Heart right ventricle (tissue), 16 donors: ENCODE data around the gene AQP2. TPM values are rescaled to one million over a fixed set of nuclear protein-coding genes. Genes with fewer than 3 reads are reported as not detected.

ENCODE experiments used
- ATAC-seq, 8 donors: fragments of 200-7000 bp; cut with Tn5 transposase; one replicate each; pipeline ENCODE4 v1.9.1; 2020; ENCODE audit warnings: mild to moderate bottlenecking in 8 of 8, moderate library complexity in 8 of 8, moderate number of reproducible peaks in 1 of 8
- DNase-seq, 2 donors: peaks; one replicate each; pipeline ENCODE4 v3.0.0-alpha.2; 2020
- H3K27ac ChIP-seq, 10 donors: fragments of 200-600 bp; sonication (generic) in 2 of 10; one replicate each; pipeline versions ENCODE4 v1.5.0 to v1.8.0; 2020 to 2022; ENCODE audit warnings: mild to moderate bottlenecking in 3 of 10
- H3K27me3 ChIP-seq, 7 donors: fragments of 200-600 bp; one replicate each; pipeline ENCODE4 v1.8.0; 2021 to 2022; ENCODE audit warnings: mild to moderate bottlenecking in 2 of 7
- H3K36me3 ChIP-seq, 9 donors: fragments of 200-600 bp; sonication (generic) in 1 of 9; one replicate each; pipeline versions ENCODE4 v1.5.0 to v1.8.0; 2020 to 2022; ENCODE audit warnings: mild to moderate bottlenecking in 2 of 9
- H3K4me1 ChIP-seq, 9 donors: fragments of 200-600 bp; sonication (generic) in 1 of 9; one replicate each; pipeline versions ENCODE4 v1.5.0 to v1.8.0; 2020 to 2022; ENCODE audit warnings: mild to moderate bottlenecking in 4 of 9
- H3K4me3 ChIP-seq, 10 donors: fragments of 200-600 bp; sonication (generic) in 2 of 10; one replicate each; pipeline versions ENCODE4 v1.5.0 to v1.8.0; 2020 to 2022; ENCODE audit warnings: mild to moderate bottlenecking in 7 of 10, moderate library complexity in 2 of 10
- H3K9me3 ChIP-seq, 11 donors: fragments of 200-600 bp in 10 of 11; sonication (generic) in 2 of 11; one replicate each; pipeline versions ENCODE4 v1.5.0 to v1.8.0; 2013 to 2022; ENCODE audit warnings: mild to moderate bottlenecking in 2 of 11, control low read depth in 1 of 11, moderate library complexity in 1 of 11
- CTCF ChIP-seq, 9 donors: fragments of 200-600 bp; sonication (generic) in 2 of 9; IDR thresholded peaks; one replicate each; pipeline versions ENCODE4 v1.5.0 to v1.8.0; 2021 to 2022; ENCODE audit warnings: antibody characterized with exemption in 9 of 9, mild to moderate bottlenecking in 5 of 9, moderate library complexity in 1 of 9
- WGBS, 2 donors: extraction: QIAGEN DNeasy Blood & Tissue Kit; methylation state at CpG; one replicate each; pipeline ENCODE4 v1.1.7; 2013; ENCODE audit warnings: inconsistent platforms in 1 of 2; 5-methylcytosine and 5-hydroxymethylcytosine counted together
- intact Hi-C, 10 donors: fragments of 100-400 bp; cut with DNase I; formaldehyde crosslinking; loops; one replicate each; pipeline versions ENCODE4 v1.11.1 to v1.14.2; 2022
- polyA plus RNA-seq, 2 donors: library from polyadenylated mRNA; stranded (reverse); fragments of 200-250 nt; gene quantifications; one replicate each; pipeline ENCODE4 v1.2.3, GENCODE V29; 2013
- total RNA-seq, 10 donors: library from RNA; stranded (reverse); fragmentation: NEBNext Ultra II Directional in 3 of 10; extraction: Animal tissue kit (Norgen Biotek cat#: 25700) in 3 of 10; gene quantifications; one replicate each; pipeline versions ENCODE4 v1.2.1 to v1.2.4, GENCODE V29; 2021 to 2023
- donor health status: Arrhythmogenic right ventricular cardiomyopathy.
- donor health status: ischemic (EF 13 %, LVEDD 7.1; RV severe dilation, severe dysfunction).
- donor health status: healthy with polysubstance abuse.
- donor health status: DM: no; HTN: yes; CAD: no.
- donor health status: DM: no; HTN: no; CAD: no.
- donor health status: ischemic (EF 25% LVEDD 6.9; RV normal size, moderate dysfunction).
- donor health status: ischemic (EF 25% LVEDD 5.7; RV mildly dilated, moderate dysfunction).
- donor health status: healthy.
- donor health status: DM: yes; HTN: yes; CAD: no.
- donor health status: Ischemic cardiomyopathy.
- donor health status: ischemic (EF 35%, LVEDD 5.7; RV mildly dilated, moderate dysfunction).
- donor health status: nonischemic (EF 11% LVEDD 7.7; RV severe dilation, severe dysfunction).
- donor health status: DM: yes; HTN: yes; CAD: no.
- donor health status: PGD.
- donor health status: ischemic (EF 29% LVEDD 5.4; RV normal size, mild dysfunction).
- donor health status: nonischemic (EF 23%, LVEDD 6.1; RV moderate dilation, normal function).

Gene AQP2
- total and polyA plus RNA-seq, 12 donors = 0.04 TPM; not detected in 11

- no peak overlapping the region for H3K4me3 ChIP-seq
- no peaks in the 10 kb centered on the region for H3K36me3 ChIP-seq
- H3K27me3 ChIP-seq = peaks cover 0 to 51% (median 36%) of the 10 kb centered on the region in 7 donors
- ATAC-seq (no peak), DNase-seq (no peak)
- 79 to 87% methylated on average over 6 of the region's 6 CpGs for WGBS, 2 donors
- H3K4me1 ChIP-seq = peaks cover 5 to 32% (median 14%) of the 10 kb centered on the region in 9 donors
- H3K9me3 ChIP-seq = no peaks in the 10 kb centered on the region
- H3K27ac ChIP-seq = no peak overlapping the region
- intact Hi-C loops = loop anchor here in 2 of 10 donors (5.0 kb wide), 2 partner anchors 56 to 86 kb away; partner anchors contain the start of genes ASIC1 (in 1 of the 2) and RACGAP1 (in 1 of the 2)
- no peak for TF ChIP-seq CTCF (IDR thresholded peaks at IDR 0.05)
Observed at GRCh38 chr12:49971141-49971540, 20.6 kb downstream of the AQP2 start.

- no peak for ATAC-seq
- TF ChIP-seq CTCF (IDR thresholded peaks at IDR 0.05) = no peak
Observed at GRCh38 chr12:49972129-49972528, 21.6 kb downstream of the AQP2 start.

GRCh38 chr12:49972641-49973360 is 22.3 kb downstream of the AQP2 start, which contains the start of gene AQP6:
Gene AQP6 (plus strand): TSS chr12:49972947. CDS start chr12:49973174, 227 bp downstream.
- DNase-seq (no peak), ATAC-seq (no peak)
- intact Hi-C loops = loop anchor here in 2 of 10 donors (5.0 kb wide), 2 partner anchors 54 to 84 kb away; partner anchors contain the start of genes ASIC1 (in 1 of the 2) and RACGAP1 (in 1 of the 2)
- Histone ChIP-seq H3K4me3 (no peak within 1 kb of the TSS), H3K27ac (no peak within 1 kb of the TSS), H3K36me3 (no peaks in the 10 kb centered on the region), H3K4me1 (peaks cover 0 to 22% (median 6%) of the 10 kb centered on the region in 9 donors), H3K27me3 (peaks cover 0 to 49% (median 30%) of the 10 kb centered on the region in 7 donors), H3K9me3 (no peaks in the 10 kb centered on the region)
- WGBS, 2 donors = 82 to 88% methylated on average over 18 of the region's 18 CpGs
- TF ChIP-seq CTCF (IDR thresholded peaks at IDR 0.05) = no peak

More at GRCh38 chr12:49972129-49972528, 21.6 kb downstream of the AQP2 start:
- H3K36me3 ChIP-seq = no peaks in the 10 kb centered on the region
- H3K4me1 ChIP-seq = peaks cover 3 to 28% (median 13%) of the 10 kb centered on the region in 9 donors
- no peaks in the 10 kb centered on the region for H3K9me3 ChIP-seq
- DNase-seq = no peak
- intact Hi-C loops = loop anchor here in 2 of 10 donors (5.0 kb wide), 2 partner anchors 55 to 85 kb away; partner anchors contain the start of genes ASIC1 (in 1 of the 2) and RACGAP1 (in 1 of the 2)
- H3K27me3 ChIP-seq = peaks cover 0 to 55% (median 36%) of the 10 kb centered on the region in 7 donors
- WGBS, 2 donors = 69 to 75% methylated on average over 9 of the region's 9 CpGs
- H3K4me3 ChIP-seq = no peak overlapping the region
- H3K27ac ChIP-seq = no peak overlapping the region

- no peak for DNase-seq
- Histone ChIP-seq H3K27me3 (peaks cover 0 to 43% (median 26%) of the 10 kb centered on the region in 7 donors), H3K27ac (no peak overlapping the region), H3K4me3 (no peak overlapping the region), H3K4me1 (peaks cover 0 to 20% (median 5%) of the 10 kb centered on the region in 9 donors), H3K36me3 (no peaks in the 10 kb centered on the region), H3K9me3 (no peaks in the 10 kb centered on the region)
- intact Hi-C loops = loop anchor here in 2 of 10 donors (5.0 kb wide), 2 partner anchors 54 to 84 kb away; partner anchors contain the start of genes ASIC1 (in 1 of the 2) and RACGAP1 (in 1 of the 2)
- WGBS, 2 donors = 87 to 88% methylated on average over 19 of the region's 19 CpGs
- no peak for TF ChIP-seq CTCF (IDR thresholded peaks at IDR 0.05)
- ATAC-seq = no peak
Observed at GRCh38 chr12:49973361-49973830, 22.9 kb downstream of the AQP2 start.
